ENCODE measurements around the gene CCDC71.

- TF ChIP-seq POLR2A (IDR thresholded peaks at IDR 0.05; ENCODE audit: low read depth, low read length) (no peak), POLR2AphosphoS5 (IDR thresholded peaks at IDR 0.05; ENCODE audit: insufficient read depth, low read depth, low read length) (no peak), CTCF (IDR thresholded peaks at IDR 0.05; ENCODE audit: extremely low read depth in 1 of 2, insufficient read depth in 1 of 2, low read depth in 1 of 2, low read length in 2 of 2) (no peak), EZH2 (IDR thresholded peaks at IDR 0.05; ENCODE audit: borderline replicate concordance, low read depth, low read length, severe bottlenecking) (no peak), MAX (IDR thresholded peaks at IDR 0.05; ENCODE audit: insufficient read depth, insufficient read length) (no peak), MYC (IDR thresholded peaks at IDR 0.05; ENCODE audit: low read depth, low read length) (no peak), JUN (IDR thresholded peaks at IDR 0.05; ENCODE audit: borderline replicate concordance, insufficient read depth, insufficient read length, low read depth) (no peak), GATA2 (IDR thresholded peaks at IDR 0.05; ENCODE audit: insufficient read depth, insufficient read length, low read depth, low read length) (no peak)
Observed at GRCh38 chr3:49120096-49120437, 46.1 kb downstream of the CCDC71 start.
